Pancreas (tissue), 10 donors: ENCODE measurements around the gene VPS26B. TPM values are rescaled to one million over a fixed set of nuclear protein-coding genes. Genes with fewer than 3 reads are reported as not detected.

Experiments
- ATAC-seq, 4 donors: fragments of 200-7000 bp; cut with Tn5 transposase; one replicate each; pipeline versions ENCODE4 v1.8.0 to v1.9.1; 2020; ENCODE audit warnings: mild to moderate bottlenecking in 4 of 4, moderate library complexity in 4 of 4
- DNase-seq, 6 donors: peaks; one replicate each; pipeline ENCODE4 v3.0.0-alpha.2; 2020
- FAIRE-seq: peaks from 2 replicates; lab custom pipeline; 2012; peaks lifted over from hg19 to GRCh38; lab: Jason Lieb, UNC
- H3K27ac ChIP-seq, 4 donors: fragments of 200-600 bp; sonication (generic); 1 replicate in 3 of 4; 2 replicates in 1 of 4; pipeline versions ENCODE4 v1.5.0 to v1.8.0; 2020
- H3K27me3 ChIP-seq, 4 donors: fragments of 200-600 bp; one replicate each; pipeline ENCODE4 v1.8.0; 2021
- H3K36me3 ChIP-seq, 3 donors: fragments of 200-600 bp; sonication (generic) in 1 of 3; one replicate each; pipeline versions ENCODE4 v1.5.0 to v1.8.0; 2020 to 2021
- H3K4me1 ChIP-seq, 3 donors: fragments of 200-600 bp; one replicate each; pipeline ENCODE4 v1.8.0; 2021
- H3K4me3 ChIP-seq, 4 donors: fragments of 200-600 bp; sonication (generic) in 2 of 4; one replicate each; pipeline versions ENCODE4 v1.5.0 to v1.8.0; 2020 to 2021
- H3K9me3 ChIP-seq, 4 donors: fragments of 200-600 bp; one replicate each; pipeline ENCODE4 v1.8.0; 2021
- WGBS, 2 donors: extraction: QIAGEN DNeasy Blood & Tissue Kit; methylation state at CpG; one replicate each; pipeline ENCODE4 v1.1.7; 2013; 5-methylcytosine and 5-hydroxymethylcytosine counted together
- intact Hi-C, 3 donors: fragments of 100-400 bp; cut with DNase I; formaldehyde crosslinking; loops; one replicate each; pipeline versions ENCODE4 v1.11.1 to v1.14.2; 2022
- polyA plus RNA-seq, 2 donors: library from polyadenylated mRNA; stranded (reverse); fragments of 200-250 nt; gene quantifications; one replicate each; pipeline ENCODE4 v1.2.3, GENCODE V29; 2013
- total RNA-seq, 6 donors: library from RNA; stranded (reverse); fragmentation: NEBNext Ultra II Directional in 4 of 6; extraction: Animal tissue kit (Norgen Biotek cat#: 25700) in 4 of 6; gene quantifications; one replicate each; pipeline versions ENCODE4 v1.2.1 to v1.2.4, GENCODE V29; 2021 to 2023
- TF ChIP-seq, protein P1 (sequence below), 4 donors: fragments of 200-600 bp; sonication (generic) in 3 of 4; IDR thresholded peaks; one replicate each; pipeline versions ENCODE4 v1.5.0 to v1.8.0; 2021; ENCODE audit warnings: antibody characterized with exemption in 4 of 4
- donor health status: healthy with polysubstance abuse.
- donor health status: DM: no; HTN: no; CAD: no; lungs with moderate emphysema.
- donor health status: DM: no; HTN: no; CAD: no.
- donor health status: control.
- donor health status: control.
- donor health status: Bipolar disorder and iron deficiency.
- donor health status: DM: yes; HTN: yes; CAD: no.
- donor health status: DM: no; HTN: no; CAD: no.
- donor health status: DM: no; HTN: no; CAD: no.
- donor health status: DM: yes; HTN: yes; CAD: no.

VPS26B gene
- total and polyA plus RNA-seq, 8 donors = 18.1 to 30.3 (median 26.5) TPM

DNA sequence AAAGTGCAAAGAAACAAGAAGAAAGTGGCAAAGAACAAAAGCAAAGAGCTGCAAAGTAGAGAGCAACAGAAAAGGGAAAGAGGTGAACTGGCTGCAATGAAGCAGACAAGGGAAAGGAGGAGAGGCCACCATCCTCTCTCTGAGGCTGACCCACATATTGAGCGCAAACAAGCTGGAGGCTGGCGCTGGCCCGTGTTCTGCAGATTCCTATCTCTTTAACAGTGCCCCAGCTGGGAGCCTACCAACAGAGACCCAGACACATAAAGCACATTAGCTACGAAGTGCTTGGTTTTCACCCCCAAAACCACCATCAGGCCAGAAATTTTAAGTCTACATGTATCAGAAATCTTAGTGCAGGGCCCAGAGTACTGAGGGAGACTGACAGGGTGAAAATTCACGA, 18.3 kb upstream of the VPS26B start:
- H3K4me1 ChIP-seq = no peaks in the 10 kb centered on the region
- TF ChIP-seq, protein P1, sequence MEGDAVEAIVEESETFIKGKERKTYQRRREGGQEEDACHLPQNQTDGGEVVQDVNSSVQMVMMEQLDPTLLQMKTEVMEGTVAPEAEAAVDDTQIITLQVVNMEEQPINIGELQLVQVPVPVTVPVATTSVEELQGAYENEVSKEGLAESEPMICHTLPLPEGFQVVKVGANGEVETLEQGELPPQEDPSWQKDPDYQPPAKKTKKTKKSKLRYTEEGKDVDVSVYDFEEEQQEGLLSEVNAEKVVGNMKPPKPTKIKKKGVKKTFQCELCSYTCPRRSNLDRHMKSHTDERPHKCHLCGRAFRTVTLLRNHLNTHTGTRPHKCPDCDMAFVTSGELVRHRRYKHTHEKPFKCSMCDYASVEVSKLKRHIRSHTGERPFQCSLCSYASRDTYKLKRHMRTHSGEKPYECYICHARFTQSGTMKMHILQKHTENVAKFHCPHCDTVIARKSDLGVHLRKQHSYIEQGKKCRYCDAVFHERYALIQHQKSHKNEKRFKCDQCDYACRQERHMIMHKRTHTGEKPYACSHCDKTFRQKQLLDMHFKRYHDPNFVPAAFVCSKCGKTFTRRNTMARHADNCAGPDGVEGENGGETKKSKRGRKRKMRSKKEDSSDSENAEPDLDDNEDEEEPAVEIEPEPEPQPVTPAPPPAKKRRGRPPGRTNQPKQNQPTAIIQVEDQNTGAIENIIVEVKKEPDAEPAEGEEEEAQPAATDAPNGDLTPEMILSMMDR (IDR thresholded peaks at IDR 0.05) = no peak
- peaks cover 0 to 11% (median 0%) of the 10 kb centered on the region in 3 donors for H3K36me3 ChIP-seq
- no peak overlapping the region for H3K4me3 ChIP-seq
- no peak for FAIRE-seq
- no peak for DNase-seq
- no peak overlapping the region for H3K27ac ChIP-seq
- H3K9me3 ChIP-seq = no peaks in the 10 kb centered on the region
- 84 to 86% methylated on average over 5 of the region's 5 CpGs for WGBS, 2 donors
- intact Hi-C loops = no loop called here
- no peaks in the 10 kb centered on the region for H3K27me3 ChIP-seq
- ATAC-seq = no peak

DNA sequence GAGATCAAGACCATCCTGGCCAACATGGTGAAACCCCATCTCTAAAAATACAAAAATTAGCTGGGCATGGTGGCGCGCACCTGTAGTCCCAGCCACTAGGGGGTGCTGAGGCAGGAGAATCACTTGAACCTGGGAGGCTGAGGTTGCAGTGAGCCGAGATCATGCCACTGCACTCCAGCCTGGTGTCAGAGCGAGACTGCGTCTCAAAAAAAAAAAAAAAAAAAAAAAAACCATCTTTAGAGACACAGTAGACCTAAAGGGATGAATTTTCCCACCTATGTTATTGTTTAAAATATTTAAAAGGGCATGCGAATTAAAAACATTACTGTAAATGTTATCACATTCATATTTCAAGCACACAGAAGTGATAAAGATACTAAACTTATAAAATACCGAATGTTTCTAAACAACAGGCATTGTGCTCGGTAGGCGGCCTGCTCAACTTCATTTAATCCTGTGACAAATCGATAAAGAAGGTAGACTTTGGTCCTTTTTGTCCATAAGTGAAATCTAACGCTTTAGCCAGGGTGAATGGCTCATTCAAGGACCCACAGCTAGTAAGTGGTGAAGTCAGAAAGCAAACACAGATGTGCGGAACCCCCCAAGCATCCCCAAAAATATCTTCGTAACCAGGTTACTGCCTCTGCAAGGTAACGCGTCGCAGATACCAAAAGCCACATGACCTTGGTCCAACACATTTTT, 16.8 kb upstream of the VPS26B start:
- H3K4me1 ChIP-seq = no peaks in the 10 kb centered on the region
- DNase-seq (peak in 4 of 6 donors; percentile 25 to 67 (median 40)), FAIRE-seq (no peak), ATAC-seq (peak in 2 of 4 donors; percentile 40 to 46)
- no peaks in the 10 kb centered on the region for H3K9me3 ChIP-seq
- intact Hi-C loops = no loop called here
- no peak overlapping the region for H3K4me3 ChIP-seq
- H3K27ac ChIP-seq = no peak overlapping the region
- 78 to 80% methylated on average over 16 of the region's 16 CpGs for WGBS, 2 donors
- TF ChIP-seq, protein P1 (IDR thresholded peaks at IDR 0.05) = peak; percentile 31 to 75 (median 50)
- peaks cover 0 to 3% (median 0%) of the 10 kb centered on the region in 3 donors for H3K36me3 ChIP-seq
- no peaks in the 10 kb centered on the region for H3K27me3 ChIP-seq

DNA sequence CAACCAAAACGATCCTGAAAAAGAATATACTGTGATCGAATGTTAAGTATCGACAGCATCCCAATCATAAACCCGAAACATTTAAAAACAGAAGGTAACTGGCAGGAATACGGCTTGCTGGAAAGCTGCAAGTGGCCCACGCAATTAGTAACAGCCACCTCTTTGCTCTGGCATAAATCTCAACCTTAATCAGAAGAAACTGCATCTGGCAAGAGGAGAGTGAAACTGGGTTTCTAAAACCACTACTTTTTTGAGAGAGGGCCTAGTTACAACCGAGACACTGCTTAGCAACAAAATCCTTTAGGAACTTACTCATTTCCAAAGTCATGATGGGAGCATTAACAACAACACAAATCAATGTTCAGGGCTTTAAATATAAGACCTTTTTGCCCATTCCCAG, 8.6 kb upstream of the VPS26B start:
- FAIRE-seq (no peak), ATAC-seq (no peak), DNase-seq (no peak)
- no peak overlapping the region for H3K4me3 ChIP-seq
- WGBS, 2 donors = 90 to 94% methylated on average over 7 of the region's 7 CpGs
- no peaks in the 10 kb centered on the region for H3K27me3 ChIP-seq
- H3K27ac ChIP-seq = no peak overlapping the region
- no peaks in the 10 kb centered on the region for H3K9me3 ChIP-seq
- intact Hi-C loops = no loop called here
- no peaks in the 10 kb centered on the region for H3K4me1 ChIP-seq
- peaks cover 0 to 3% (median 0%) of the 10 kb centered on the region in 3 donors for H3K36me3 ChIP-seq
- TF ChIP-seq, protein P1 (IDR thresholded peaks at IDR 0.05) = no peak

DNA sequence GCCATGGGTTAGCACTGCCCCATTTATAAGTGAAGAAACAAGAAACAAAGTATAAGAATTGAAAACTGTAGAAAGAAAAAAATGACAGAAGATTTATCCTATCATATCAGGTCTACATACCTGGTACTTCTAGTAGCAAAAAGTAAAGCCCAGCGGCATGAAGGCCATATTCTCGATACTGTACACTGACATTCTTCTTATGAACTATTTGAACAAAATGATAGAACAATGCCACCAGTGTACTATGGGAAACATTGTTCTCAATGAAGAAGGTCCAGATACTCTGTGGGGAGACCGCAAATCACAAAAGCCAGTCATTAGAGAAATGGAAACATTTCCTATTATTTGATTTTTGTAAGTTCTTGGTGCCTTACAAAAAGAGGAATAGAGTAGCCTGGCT, 7.7 kb upstream of the VPS26B start:
- no peak for FAIRE-seq
- no peak overlapping the region for H3K4me3 ChIP-seq

More for the DNA sequence above, 7.7 kb upstream of the VPS26B start:
- H3K36me3 ChIP-seq = peaks cover 0 to 2% (median 0%) of the 10 kb centered on the region in 3 donors
- DNase-seq (no peak), ATAC-seq (no peak)
- intact Hi-C loops = no loop called here
- no peaks in the 10 kb centered on the region for H3K9me3 ChIP-seq
- no peaks in the 10 kb centered on the region for H3K27me3 ChIP-seq
- TF ChIP-seq, protein P1 (IDR thresholded peaks at IDR 0.05) = no peak
- H3K4me1 ChIP-seq = no peaks in the 10 kb centered on the region
- H3K27ac ChIP-seq = no peak overlapping the region
- 92 to 97% methylated on average over 3 of the region's 3 CpGs for WGBS, 2 donors
